ENCODE results near the gene ISL1. TPM values are rescaled to one million over a fixed set of nuclear protein-coding genes. Genes with fewer than 3 reads are reported as not detected.

The ISL1 gene
- total RNA-seq, 1 experiment from 2014 or later: 1.3 TPM

DNA sequence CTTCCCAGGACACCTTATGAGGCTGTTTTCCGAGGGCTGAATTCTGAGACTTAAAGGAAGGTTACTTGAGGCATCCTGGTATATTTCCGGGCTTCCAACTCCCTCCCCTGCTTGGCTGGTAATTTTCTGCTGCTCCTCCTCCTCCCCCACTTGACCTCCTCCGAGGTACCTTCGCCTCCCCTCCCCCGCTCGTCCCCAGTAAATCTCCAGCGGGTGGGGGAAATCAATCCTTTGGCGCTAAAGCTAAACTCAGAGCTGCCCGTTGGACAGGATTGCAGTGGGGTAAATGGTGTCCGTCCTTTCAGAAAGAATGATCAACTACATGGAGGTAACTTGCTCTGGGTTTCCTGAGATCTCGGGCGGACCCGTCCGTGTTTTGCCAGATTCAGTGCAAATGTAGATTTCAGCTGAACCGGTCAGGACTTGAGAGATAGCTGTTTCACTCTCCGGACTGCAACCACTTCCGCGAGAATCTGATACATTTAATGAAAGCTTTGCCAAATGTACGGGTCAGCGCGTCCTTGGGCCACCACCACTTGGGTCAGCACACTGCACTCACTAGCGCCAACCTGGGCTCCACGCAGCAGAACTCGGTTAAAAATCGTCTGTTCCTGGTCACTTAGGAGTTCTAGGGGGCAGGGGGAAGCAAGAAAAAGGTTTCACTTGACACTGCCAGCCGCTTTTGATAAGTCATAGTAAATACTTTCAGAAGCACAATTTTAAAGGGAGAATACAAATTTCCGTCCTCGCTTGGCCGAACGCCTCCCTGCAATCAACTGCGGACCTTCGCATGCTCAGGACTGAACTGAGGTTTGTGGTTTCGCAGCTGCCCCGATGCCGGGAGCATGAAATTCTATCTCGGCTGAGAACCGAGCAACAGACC is 4.6 kb upstream of the ISL1 start:
- Histone ChIP-seq H3K4me3 (replicated peaks in 1 of 2; ENCODE audit: low read depth in 1 of 2, low read length in 2 of 2) (no peak overlapping the region), H2AFZ (ENCODE audit: low read depth, low read length, poor library complexity, severe bottlenecking) (no peak overlapping the region), H3K4me2 (ENCODE audit: low read length) (no peak overlapping the region), H3K27ac (ENCODE audit: low read depth, low read length) (no peak overlapping the region), H3K9me2 (ENCODE audit: insufficient read depth) (no peaks in the 10 kb centered on the region), H3K79me2 (ENCODE audit: insufficient read depth, low read length) (no peaks in the 10 kb centered on the region), H3K4me1 (ENCODE audit: control insufficient read depth in 1 of 2, insufficient read depth in 2 of 2, low read length in 2 of 2) (no peaks in the 10 kb centered on the region; a peak in 1 of 4 replicates), H4K20me1 (ENCODE audit: insufficient read depth) (no peaks in the 10 kb centered on the region), H3K9me3 (ENCODE audit: control insufficient read depth in 1 of 2, insufficient read depth in 1 of 2, low read depth in 1 of 2, low read length in 2 of 2) (no peaks in the 10 kb centered on the region), H3K36me3 (ENCODE audit: control insufficient read depth in 1 of 2, insufficient read depth in 2 of 2, low read length in 2 of 2) (no peaks in the 10 kb centered on the region), H3K9ac (ENCODE audit: low read length) (no peak overlapping the region), H3K27me3 (ENCODE audit: insufficient read depth, low read length) (no peaks in the 10 kb centered on the region)
- ChIA-PET CTCF (no interaction called here), RAD21 (ENCODE audit: low non-redundant PET in 1 of 2, low total read pairs in 2 of 2, uncharacterized antibody in 2 of 2, unreplicated experiment in 2 of 2) (no interaction called here), POLR2A (no interaction called here)
- DNase-seq (ENCODE audit: low read depth, low spot score) (no peak), ATAC-seq (no peak)
- TF ChIP-seq, protein P1, sequence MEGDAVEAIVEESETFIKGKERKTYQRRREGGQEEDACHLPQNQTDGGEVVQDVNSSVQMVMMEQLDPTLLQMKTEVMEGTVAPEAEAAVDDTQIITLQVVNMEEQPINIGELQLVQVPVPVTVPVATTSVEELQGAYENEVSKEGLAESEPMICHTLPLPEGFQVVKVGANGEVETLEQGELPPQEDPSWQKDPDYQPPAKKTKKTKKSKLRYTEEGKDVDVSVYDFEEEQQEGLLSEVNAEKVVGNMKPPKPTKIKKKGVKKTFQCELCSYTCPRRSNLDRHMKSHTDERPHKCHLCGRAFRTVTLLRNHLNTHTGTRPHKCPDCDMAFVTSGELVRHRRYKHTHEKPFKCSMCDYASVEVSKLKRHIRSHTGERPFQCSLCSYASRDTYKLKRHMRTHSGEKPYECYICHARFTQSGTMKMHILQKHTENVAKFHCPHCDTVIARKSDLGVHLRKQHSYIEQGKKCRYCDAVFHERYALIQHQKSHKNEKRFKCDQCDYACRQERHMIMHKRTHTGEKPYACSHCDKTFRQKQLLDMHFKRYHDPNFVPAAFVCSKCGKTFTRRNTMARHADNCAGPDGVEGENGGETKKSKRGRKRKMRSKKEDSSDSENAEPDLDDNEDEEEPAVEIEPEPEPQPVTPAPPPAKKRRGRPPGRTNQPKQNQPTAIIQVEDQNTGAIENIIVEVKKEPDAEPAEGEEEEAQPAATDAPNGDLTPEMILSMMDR (IDR thresholded peaks at IDR 0.05 in 2 of 3, conservative IDR thresholded peaks at IDR 0.05 in 1 of 3; ENCODE audit: borderline replicate concordance in 1 of 3, insufficient read depth in 1 of 3, low read depth in 2 of 3, low read length in 2 of 3): no peak
- TF ChIP-seq EZH2phosphoT487 (IDR thresholded peaks at IDR 0.05; ENCODE audit: borderline replicate concordance): no peak
- BruUV-seq (replicated peaks): no TSS peak
- intact Hi-C loops (cut with micrococcal nuclease): no loop called here

DNA sequence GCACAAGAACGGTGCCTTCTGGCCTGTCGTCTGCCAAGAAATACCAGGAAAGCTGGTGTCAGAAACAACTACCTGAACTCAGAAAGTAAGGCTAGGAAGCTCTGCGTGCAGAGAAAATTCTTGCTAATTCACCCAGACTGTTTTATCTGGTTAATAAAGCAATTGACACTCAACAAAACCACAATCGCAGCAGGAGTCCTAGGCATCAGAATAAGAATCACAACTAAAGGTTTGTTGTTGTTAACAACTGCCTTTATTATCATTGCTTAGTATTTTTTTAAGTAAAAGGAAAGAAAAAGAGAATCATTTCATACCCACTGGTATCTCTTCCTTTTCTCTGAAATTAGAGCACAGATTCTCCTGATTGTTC is 3.9 kb upstream of the ISL1 start:
- DNase-seq (ENCODE audit: low read depth, low spot score): no peak
- H3K9me3 ChIP-seq (ENCODE audit: control insufficient read depth in 1 of 2, insufficient read depth in 1 of 2, low read depth in 1 of 2, low read length in 2 of 2): no peaks in the 10 kb centered on the region
- ChIA-PET RAD21 (ENCODE audit: low non-redundant PET in 1 of 2, low total read pairs in 2 of 2, uncharacterized antibody in 2 of 2, unreplicated experiment in 2 of 2) (no interaction called here), POLR2A (no interaction called here), CTCF (no interaction called here)
- H3K27ac ChIP-seq (ENCODE audit: low read depth, low read length): no peak overlapping the region
- TF ChIP-seq ZNF274 (IDR thresholded peaks at IDR 0.05; ENCODE audit: low read depth, low read length): no peak
- TF ChIP-seq POLR2A (IDR thresholded peaks at IDR 0.05; ENCODE audit: borderline replicate concordance, extremely low read depth, insufficient read depth, insufficient read length): no peak
- TF ChIP-seq SIN3A (IDR thresholded peaks at IDR 0.05; ENCODE audit: low read depth): no peak
- no peak for TF ChIP-seq SRF (IDR thresholded peaks at IDR 0.05; ENCODE audit: low read depth)
- TF ChIP-seq JUND (IDR thresholded peaks at IDR 0.05): no peak
- TF ChIP-seq ATF3 (IDR thresholded peaks at IDR 0.05): no peak
- no peak for TF ChIP-seq CBX3 (IDR thresholded peaks at IDR 0.05; ENCODE audit: low read depth)
- no peak for TF ChIP-seq EZH2 (IDR thresholded peaks at IDR 0.05)
- no peak for TF ChIP-seq CEBPB (IDR thresholded peaks at IDR 0.05; ENCODE audit: low read depth)
- TF ChIP-seq ZFX (IDR thresholded peaks at IDR 0.05): no peak
- no peak for TF ChIP-seq YY1 (IDR thresholded peaks at IDR 0.05; ENCODE audit: extremely low read depth, insufficient replicate concordance, low read depth, low read length)
- no peak for TF ChIP-seq EGR1 (IDR thresholded peaks at IDR 0.05; ENCODE audit: low read depth)
- TF ChIP-seq SP1 (IDR thresholded peaks at IDR 0.05; ENCODE audit: low read depth): no peak
- TF ChIP-seq ELF1 (IDR thresholded peaks at IDR 0.05; ENCODE audit: borderline replicate concordance, low read depth): no peak
- TF ChIP-seq TCF7L2 (IDR thresholded peaks at IDR 0.05; ENCODE audit: borderline replicate concordance, extremely low read depth, insufficient read depth, insufficient read length): no peak
- TF ChIP-seq EZH2phosphoT487 (IDR thresholded peaks at IDR 0.05; ENCODE audit: borderline replicate concordance): no peak
- TF ChIP-seq, protein P2, sequence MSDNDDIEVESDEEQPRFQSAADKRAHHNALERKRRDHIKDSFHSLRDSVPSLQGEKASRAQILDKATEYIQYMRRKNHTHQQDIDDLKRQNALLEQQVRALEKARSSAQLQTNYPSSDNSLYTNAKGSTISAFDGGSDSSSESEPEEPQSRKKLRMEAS (IDR thresholded peaks at IDR 0.05): no peak
- no peaks in the 10 kb centered on the region for H4K20me1 ChIP-seq (ENCODE audit: insufficient read depth)
- no TSS peak for BruUV-seq (replicated peaks)
- no peak for ATAC-seq
- no peak overlapping the region for H3K9ac ChIP-seq (ENCODE audit: low read length)
- no peaks in the 10 kb centered on the region for H3K27me3 ChIP-seq (ENCODE audit: insufficient read depth, low read length)
- H3K9me2 ChIP-seq (ENCODE audit: insufficient read depth): no peaks in the 10 kb centered on the region
- H3K4me2 ChIP-seq (ENCODE audit: low read length): no peak overlapping the region
- H3K36me3 ChIP-seq (ENCODE audit: control insufficient read depth in 1 of 2, insufficient read depth in 2 of 2, low read length in 2 of 2): no peaks in the 10 kb centered on the region
- H3K79me2 ChIP-seq (ENCODE audit: insufficient read depth, low read length): no peaks in the 10 kb centered on the region
- H3K4me1 ChIP-seq (ENCODE audit: control insufficient read depth in 1 of 2, insufficient read depth in 2 of 2, low read length in 2 of 2): no peaks in the 10 kb centered on the region; a peak in 1 of 4 replicates
- H2AFZ ChIP-seq (ENCODE audit: low read depth, low read length, poor library complexity, severe bottlenecking): no peak overlapping the region
- intact Hi-C loops (cut with micrococcal nuclease): no loop called here
- H3K4me3 ChIP-seq (replicated peaks in 1 of 2; ENCODE audit: low read depth in 1 of 2, low read length in 2 of 2): no peak overlapping the region

Measured in HCT116 (cell line).